BJ (cell line): ENCODE data around the gene CACNA1G. TPM values are rescaled to one million over a fixed set of nuclear protein-coding genes. Genes with fewer than 3 reads are reported as not detected.

ENCODE experiments used
- CTCF ChIA-PET: fragments of 350-600 bp; formaldehyde crosslinking; extraction: SDS; loops from one replicate; lab custom pipeline; 2021; ENCODE audit warnings: antibody characterized with exemption, inconsistent platforms; lab: Yijun Ruan, JAX
- POLR2A ChIA-PET: fragments of 300-600 bp; sonication (Branson Sonifier 250); formaldehyde crosslinking; extraction: SDS; loops from one replicate; lab custom pipeline; 2021; ENCODE audit warnings: antibody characterized with exemption; lab: Charles Lee
- DNase-seq: peaks from one replicate; pipeline ENCODE4 v3.0.0-alpha.2; 2011; ENCODE audit warnings: low read depth
- H3K27me3 ChIP-seq: 2 replicates; pipeline ENCODE4 v1.6.0; 2011; ENCODE audit warnings: low read length; ENCODE audit not compliant: control insufficient read depth, insufficient read depth
- H3K36me3 ChIP-seq: 2 replicates; pipeline ENCODE4 v1.5.1; 2011; ENCODE audit warnings: low read length; ENCODE audit not compliant: control insufficient read depth, insufficient read depth
- H3K4me3 ChIP-seq: 2 replicates; pipeline ENCODE4 v1.5.1; 2011; ENCODE audit warnings: low read depth, mild to moderate bottlenecking, control low read depth, low read length
- CTCF ChIP-seq: IDR thresholded peaks from 2 replicates; pipeline ENCODE4 v1.5.1; 2011; ENCODE audit warnings: low read depth, mild to moderate bottlenecking, control low read depth, inconsistent platforms, low read length, moderate library complexity; ENCODE audit not compliant: insufficient read depth
- polyA plus RNA-seq: library from polyadenylated mRNA; depleted of rRNA; stranded (reverse); fragments of >200 nt; gene quantifications from 2 replicates; pipeline ENCODE4 v1.2.3, GENCODE V29; 2011

CACNA1G gene
- polyA plus RNA-seq, 1 experiment: 0.02 TPM

GRCh38 chr17:50651661-50652060, 91.1 kb downstream of the CACNA1G start:
- Histone ChIP-seq H3K36me3 (peaks cover 4% of the 10 kb centered on the region), H3K4me3 (no peak overlapping the region), H3K27me3 (no peaks in the 10 kb centered on the region)
- ChIA-PET CTCF (interaction anchor here (0.9 to 1.4 kb wide), 4 partner anchors 10 to 43 kb away, joined by 3 to 6 read pairs (median 4); no protein-coding TSS in a partner anchor), POLR2A (no interaction called here)
- no peak for DNase-seq
- no peak for TF ChIP-seq CTCF

GRCh38 chr17:50653738-50654137, 93.2 kb downstream of the CACNA1G start:
- POLR2A ChIA-PET: no interaction called here
- H3K36me3 ChIP-seq: peaks cover 11% of the 10 kb centered on the region
- no peak for DNase-seq
- no peak for TF ChIP-seq CTCF
- H3K27me3 ChIP-seq: no peaks in the 10 kb centered on the region
- CTCF ChIA-PET: interaction anchor here (1.2 kb wide), 1 partner anchor 21 kb away, joined by 4 read pairs; no protein-coding TSS in a partner anchor
- no peak overlapping the region for H3K4me3 ChIP-seq

- H3K36me3 ChIP-seq: peaks cover 13% of the 10 kb centered on the region
- DNase-seq: no peak
- ChIA-PET POLR2A (no interaction called here), CTCF (no interaction called here)
- no peak overlapping the region for H3K4me3 ChIP-seq
- no peaks in the 10 kb centered on the region for H3K27me3 ChIP-seq
- no peak for TF ChIP-seq CTCF
These were observed 96.0 kb downstream of the CACNA1G start for GRCh38 chr17:50656509-50656908.

- POLR2A ChIA-PET: no interaction called here
- CTCF ChIA-PET: no interaction called here
- TF ChIP-seq CTCF: no peak
- H3K27me3 ChIP-seq: no peaks in the 10 kb centered on the region
- peaks cover 13% of the 10 kb centered on the region for H3K36me3 ChIP-seq
- no peak for DNase-seq
- H3K4me3 ChIP-seq: no peak overlapping the region
These were observed 96.5 kb downstream of the CACNA1G start for GRCh38 chr17:50657054-50657453.

GRCh38 chr17:50657627-50658026, 97.1 kb downstream of the CACNA1G start:
- ChIA-PET CTCF (no interaction called here), POLR2A (no interaction called here)
- H3K27me3 ChIP-seq: no peaks in the 10 kb centered on the region
- no peak for DNase-seq
- peaks cover 13% of the 10 kb centered on the region for H3K36me3 ChIP-seq
- TF ChIP-seq CTCF: no peak
- H3K4me3 ChIP-seq: no peak overlapping the region
